ENCODE data around the gene PTPN22.

PTPN22 gene

GRCh38 chr1:113850127-113850796 lies 21.2 kb downstream of the PTPN22 start:
- H3K27ac ChIP-seq, result no peak overlapping the region
- TF ChIP-seq CTCF (conservative IDR thresholded peaks at IDR 0.05) (no peak), ZFX (IDR thresholded peaks at IDR 0.05) (no peak)

GRCh38 chr1:113849072-113849471 lies 22.4 kb downstream of the PTPN22 start:
- no peak overlapping the region for H3K27ac ChIP-seq
- TF ChIP-seq CTCF (conservative IDR thresholded peaks at IDR 0.05) (no peak), ZFX (IDR thresholded peaks at IDR 0.05) (no peak)

- no peak for TF ChIP-seq ZFX (IDR thresholded peaks at IDR 0.05)
- no peak overlapping the region for H3K27ac ChIP-seq
Observed at GRCh38 chr1:113846391-113847035, 25.0 kb downstream of the PTPN22 start.

GRCh38 chr1:113836534-113836933 lies 35.0 kb downstream of the PTPN22 start:
- H3K27ac ChIP-seq, result no peak overlapping the region
- TF ChIP-seq CTCF (conservative IDR thresholded peaks at IDR 0.05) (no peak), ZFX (IDR thresholded peaks at IDR 0.05) (no peak)

GRCh38 chr1:113835686-113836290 lies 35.7 kb downstream of the PTPN22 start:
- no peak overlapping the region for H3K27ac ChIP-seq
- TF ChIP-seq ZFX (IDR thresholded peaks at IDR 0.05) (no peak), CTCF (conservative IDR thresholded peaks at IDR 0.05) (peak; percentile 78)

- no peak for TF ChIP-seq ZFX (IDR thresholded peaks at IDR 0.05)
- no peak for TF ChIP-seq CTCF (conservative IDR thresholded peaks at IDR 0.05)
- no peak overlapping the region for H3K27ac ChIP-seq
Observed at GRCh38 chr1:113834716-113835115, 36.8 kb downstream of the PTPN22 start.

GRCh38 chr1:113830039-113830438 lies 41.5 kb downstream of the PTPN22 start:
- no peak overlapping the region for H3K27ac ChIP-seq
- TF ChIP-seq CTCF (conservative IDR thresholded peaks at IDR 0.05), result no peak
- no peak for TF ChIP-seq ZFX (IDR thresholded peaks at IDR 0.05)
